GM12878 (cell line): ENCODE measurements around the gene SFXN1. TPM values are rescaled to one million over a fixed set of nuclear protein-coding genes. Genes with fewer than 3 reads are reported as not detected.

Experiments
- ATAC-seq: fragments of 200-7000 bp; cut with Tn5 transposase; 3 replicates; pipeline ENCODE4 v1.9.1; 2020; ENCODE audit warnings: mild to moderate bottlenecking, moderate library complexity
- BruUV-seq: library from RNA; stranded (reverse); fragments of 400-500 nt; replicated peaks from 2 replicates; lab custom pipeline; 2021; lab: Mats Ljungman, UMichigan
- CTCF ChIA-PET: fragments of 300-600 bp; sonication (Branson Sonifier 250); formaldehyde crosslinking; extraction: SDS; loops from one replicate; lab custom pipeline; 2021; ENCODE audit warnings: inconsistent platforms; lab: Yijun Ruan, JAX
- POLR2A ChIA-PET: fragments of 350-600 bp; formaldehyde crosslinking; extraction: SDS; loops from one replicate; lab custom pipeline; 2021; ENCODE audit warnings: inconsistent platforms; lab: Charles Lee
- RAD21 ChIA-PET: fragments of 300-600 bp; sonication (Branson Sonifier 250); formaldehyde crosslinking; loops from one replicate; lab custom pipeline; 2023; ENCODE audit warnings: antibody characterized with exemption; ENCODE audit not compliant: unreplicated experiment; lab: Charles Lee
- SMC1A ChIA-PET: fragments of 300-600 bp; sonication (Branson Sonifier 250); formaldehyde crosslinking; loops from one replicate; lab custom pipeline; 2023; ENCODE audit not compliant: unreplicated experiment, uncharacterized antibody; lab: Charles Lee
- DNase-seq: peaks from one replicate; pipeline ENCODE4 v3.0.0-alpha.2; 2011; ENCODE audit warnings: low read depth, low spot score
- FAIRE-seq: peaks from 3 replicates; lab custom pipeline; 2011; peaks lifted over from hg19 to GRCh38; lab: Jason Lieb, UNC
- H2AFZ ChIP-seq: 2 replicates; pipeline ENCODE4 v1.6.0; 2011; ENCODE audit warnings: low read depth, low read length, control low read depth; ENCODE audit not compliant: control insufficient read depth
- H3K27ac ChIP-seq: 2 replicates; pipeline ENCODE4 v1.5.1; 2011; ENCODE audit warnings: control low read depth; ENCODE audit not compliant: control insufficient read depth, insufficient read depth
- H3K27me3 ChIP-seq, 2 experiments: replicated peaks in 1 of 2; 2 replicates each; pipeline versions ENCODE4 v1.6.0 to v1.6.1; 2011; ENCODE audit warnings: low read length in 1 of 2; ENCODE audit not compliant: control insufficient read depth in 2 of 2, insufficient read depth in 2 of 2
- H3K36me3 ChIP-seq, 2 experiments: 2 replicates each; pipeline ENCODE4 v1.5.1; 2011; ENCODE audit warnings: low read length in 1 of 2; ENCODE audit not compliant: control insufficient read depth in 2 of 2, insufficient read depth in 2 of 2
- H3K4me1 ChIP-seq: 2 replicates; pipeline ENCODE4 v1.6.1; 2011; ENCODE audit warnings: mild to moderate bottlenecking, low read length, moderate library complexity, mixed read lengths; ENCODE audit not compliant: control insufficient read depth, insufficient read depth
- H3K4me2 ChIP-seq: 2 replicates; pipeline ENCODE4 v1.6.0; 2011; ENCODE audit warnings: control low read depth; ENCODE audit not compliant: control insufficient read depth, insufficient read depth
- H3K4me3 ChIP-seq: fragments of 200-600 bp; sonication (generic); 2 replicates; pipeline ENCODE4 v1.5.1; 2016
- H3K79me2 ChIP-seq: 2 replicates; pipeline ENCODE4 v1.6.0; 2011; ENCODE audit warnings: low read length; ENCODE audit not compliant: control insufficient read depth, insufficient read depth
- H3K9ac ChIP-seq: 2 replicates; pipeline ENCODE4 v1.8.0; 2011; ENCODE audit warnings: low read length, control low read depth, mixed read lengths; ENCODE audit not compliant: control insufficient read depth, insufficient read depth
- H3K9me3 ChIP-seq: replicated peaks from 3 replicates; pipeline ENCODE4 v1.5.1; 2011; ENCODE audit warnings: mild to moderate bottlenecking, low read length; ENCODE audit not compliant: control insufficient read depth, insufficient read depth
- H4K20me1 ChIP-seq: 2 replicates; pipeline ENCODE4 v1.6.0; 2011; ENCODE audit not compliant: control insufficient read depth, insufficient read depth
- ASH2L ChIP-seq: fragments of 300-600, 200-600 bp; sonication (generic); IDR thresholded peaks from 2 replicates; pipeline ENCODE4 v1.6.1; 2017; ENCODE audit warnings: low read depth, mild to moderate bottlenecking, borderline replicate concordance
- BCL11A ChIP-seq: IDR thresholded peaks from 2 replicates; pipeline ENCODE4 v1.6.1; 2011; ENCODE audit warnings: low read depth, low read length
- CBX5 ChIP-seq: sonication (generic); IDR thresholded peaks from 2 replicates; pipeline ENCODE4 v1.6.1; 2016; ENCODE audit warnings: low read depth, moderate library complexity, mild to moderate bottlenecking, inconsistent platforms
- EGR1 ChIP-seq, 2 experiments: IDR thresholded peaks; 1 replicate in 1 of 2; 2 replicates in 1 of 2; pipeline ENCODE4 v1.6.1; 2011 to 2012; ENCODE audit warnings: low read depth in 2 of 2, low read length in 2 of 2, borderline replicate concordance in 1 of 2, mild to moderate bottlenecking in 1 of 2, moderate library complexity in 1 of 2
- MEF2B ChIP-seq: fragments of 450-650 bp; IDR thresholded peaks from 2 replicates; pipeline ENCODE4 v1.6.1; 2018; ENCODE audit warnings: mild to moderate bottlenecking, moderate library complexity; ENCODE audit not compliant: partially characterized antibody, poor library complexity, severe bottlenecking
- MXI1 ChIP-seq: fragments of 150-350 bp; IDR thresholded peaks from 2 replicates; pipeline ENCODE4 v1.6.1; 2011; ENCODE audit warnings: low read depth, mild to moderate bottlenecking, inconsistent platforms, low read length, improper control_type of control experiment
- RELA ChIP-seq: fragments of 450-650 bp; IDR thresholded peaks from 2 replicates; pipeline ENCODE4 v1.8.0; 2014; ENCODE audit warnings: borderline replicate concordance; ENCODE audit not compliant: partially characterized antibody
- TCF12 ChIP-seq: IDR thresholded peaks from 2 replicates; pipeline ENCODE4 v1.6.1; 2011; ENCODE audit warnings: low read depth, mild to moderate bottlenecking, low read length
- ZNF217 ChIP-seq: fragments of 450-650 bp; IDR thresholded peaks from 2 replicates; pipeline ENCODE4 v1.6.1; 2017; ENCODE audit warnings: antibody characterized with exemption, mild to moderate bottlenecking
- ZZZ3 ChIP-seq: IDR thresholded peaks from 2 replicates; pipeline ENCODE4 v1.6.1; 2011; ENCODE audit warnings: low read depth; ENCODE audit not compliant: control insufficient read depth, insufficient read length
- WGBS: methylation state at CpG from one replicate; pipeline ENCODE4 v1.1.6; 2016; ENCODE audit warnings: low lambda C conversion rate; ENCODE audit not compliant: insufficient replicate concordance, insufficient coverage; ENCODE audit errors: missing lambda C conversion rate; 5-methylcytosine and 5-hydroxymethylcytosine counted together
- in situ Hi-C: fragments of 300-500 bp; cut with MboI; formaldehyde crosslinking; loops from 9 replicates; pipeline ENCODE4 v1.14.3; 2018; ENCODE audit warnings: mixed read lengths
- intact Hi-C: fragments of 100-400 bp; cut with micrococcal nuclease; formaldehyde crosslinking; loops from one replicate; pipeline ENCODE4 v1.14.2; 2022; ENCODE audit not compliant: unreplicated experiment
- polyA plus RNA-seq, 11 experiments: library from polyadenylated mRNA; depleted of rRNA in 4 of 11; unstranded in 6 of 11; stranded (reverse) in 5 of 11; fragments of >200 nt; fragmentation: Nextera tagmentation in 4 of 11; fragmentation: Illumina TruSeq in 1 of 11; extraction: Ambion mirVana in 4 of 11; extraction: Trizol in 1 of 11; gene quantifications; 1 replicate in 1 of 11; 2 replicates in 10 of 11; pipeline versions ENCODE4 v1.2.1 to v1.2.3, GENCODE V29; 2011 to 2016; ENCODE audit warnings: inconsistent platforms in 2 of 11, missing spikeins in 2 of 11, low read depth in 1 of 11
- total RNA-seq, 4 experiments: library from RNA; depleted of rRNA in 3 of 4; stranded (reverse); fragments of >200 nt in 3 of 4; fragmentation: Illumina TruSeq in 1 of 4; extraction: Trizol in 1 of 4; gene quantifications; 2 replicates each; pipeline versions ENCODE4 v1.2.1 to v1.2.3, GENCODE V29; 2013 to 2021
- TF ChIP-seq, protein P1 (sequence below): fragments of 450-650 bp; IDR thresholded peaks from 2 replicates; pipeline ENCODE4 v1.6.1; 2017; ENCODE audit warnings: borderline replicate concordance
- TF ChIP-seq, protein P2 (sequence below): IDR thresholded peaks from 2 replicates; pipeline ENCODE4 v1.6.1; 2012; ENCODE audit warnings: low read length, inconsistent platforms

Gene SFXN1
- total and polyA plus RNA-seq, 10 of the 15 experiments (the other 5 are each of a cell fraction or from before 2014, with no cell fraction given): 18.0 to 248 (median 103) TPM

DNA sequence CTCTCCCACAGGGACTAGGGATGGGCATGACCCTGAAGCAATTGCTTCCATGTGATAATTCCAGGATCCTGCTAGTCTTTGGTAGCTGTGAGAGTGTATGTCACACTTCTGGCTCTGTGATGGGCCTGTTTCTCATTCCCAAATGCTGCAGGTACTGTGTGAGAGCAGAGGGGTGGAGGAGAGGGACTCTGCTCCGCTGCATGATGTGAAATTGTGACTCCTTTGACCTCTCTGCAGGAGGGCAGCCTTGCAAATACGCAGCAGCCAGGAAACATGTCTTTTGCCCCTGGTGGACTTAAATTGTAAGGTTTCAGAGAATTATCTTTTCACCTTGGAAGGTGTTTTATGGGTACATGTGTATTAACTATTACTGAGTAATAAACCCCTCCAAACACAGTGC lies 61.6 kb downstream of the SFXN1 start (continued):
- TF ChIP-seq, protein P1, sequence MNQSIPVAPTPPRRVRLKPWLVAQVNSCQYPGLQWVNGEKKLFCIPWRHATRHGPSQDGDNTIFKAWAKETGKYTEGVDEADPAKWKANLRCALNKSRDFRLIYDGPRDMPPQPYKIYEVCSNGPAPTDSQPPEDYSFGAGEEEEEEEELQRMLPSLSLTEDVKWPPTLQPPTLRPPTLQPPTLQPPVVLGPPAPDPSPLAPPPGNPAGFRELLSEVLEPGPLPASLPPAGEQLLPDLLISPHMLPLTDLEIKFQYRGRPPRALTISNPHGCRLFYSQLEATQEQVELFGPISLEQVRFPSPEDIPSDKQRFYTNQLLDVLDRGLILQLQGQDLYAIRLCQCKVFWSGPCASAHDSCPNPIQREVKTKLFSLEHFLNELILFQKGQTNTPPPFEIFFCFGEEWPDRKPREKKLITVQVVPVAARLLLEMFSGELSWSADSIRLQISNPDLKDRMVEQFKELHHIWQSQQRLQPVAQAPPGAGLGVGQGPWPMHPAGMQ: no peak
- TF ChIP-seq RELA: no peak
- TF ChIP-seq, protein P2, sequence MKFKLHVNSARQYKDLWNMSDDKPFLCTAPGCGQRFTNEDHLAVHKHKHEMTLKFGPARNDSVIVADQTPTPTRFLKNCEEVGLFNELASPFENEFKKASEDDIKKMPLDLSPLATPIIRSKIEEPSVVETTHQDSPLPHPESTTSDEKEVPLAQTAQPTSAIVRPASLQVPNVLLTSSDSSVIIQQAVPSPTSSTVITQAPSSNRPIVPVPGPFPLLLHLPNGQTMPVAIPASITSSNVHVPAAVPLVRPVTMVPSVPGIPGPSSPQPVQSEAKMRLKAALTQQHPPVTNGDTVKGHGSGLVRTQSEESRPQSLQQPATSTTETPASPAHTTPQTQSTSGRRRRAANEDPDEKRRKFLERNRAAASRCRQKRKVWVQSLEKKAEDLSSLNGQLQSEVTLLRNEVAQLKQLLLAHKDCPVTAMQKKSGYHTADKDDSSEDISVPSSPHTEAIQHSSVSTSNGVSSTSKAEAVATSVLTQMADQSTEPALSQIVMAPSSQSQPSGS: no peak
- TF ChIP-seq BCL11A: no peak
- no peak for TF ChIP-seq ZNF217
- TF ChIP-seq MXI1: no peak
- TF ChIP-seq MEF2B: no peak
- no peak for TF ChIP-seq EGR1 (IDR thresholded peaks at IDR 0.05; ENCODE audit: borderline replicate concordance in 1 of 2, low read depth in 2 of 2, low read length in 2 of 2)
- TF ChIP-seq CBX5: no peak
- no peak for TF ChIP-seq ASH2L
- no peak for TF ChIP-seq ZZZ3

GRCh38 chr5:175541264-175541663 lies 62.9 kb downstream of the SFXN1 start:
- Histone ChIP-seq H3K4me2 (no peak overlapping the region), H3K4me3 (no peak overlapping the region), H3K4me1 (peaks cover 7% of the 10 kb centered on the region), H3K27ac (no peak overlapping the region), H2AFZ (no peak overlapping the region), H3K9ac (no peak overlapping the region), H3K27me3 (no peaks in the 10 kb centered on the region; a peak in 1 of 4 replicates), H4K20me1 (no peaks in the 10 kb centered on the region), H3K79me2 (no peaks in the 10 kb centered on the region), H3K36me3 (no peaks in the 10 kb centered on the region), H3K9me3 (no peaks in the 10 kb centered on the region)
- intact Hi-C loops: no loop called here
- DNase-seq (no peak), ATAC-seq (no peak), FAIRE-seq (no peak)
- ChIA-PET RAD21 (no interaction called here), POLR2A (no interaction called here), SMC1A (no interaction called here), CTCF (no interaction called here)
- TF ChIP-seq ASH2L (no peak), TCF12 (no peak), RELA (no peak)
- BruUV-seq: no TSS peak
- WGBS: 47% methylated on average over 4 of the region's 4 CpGs
- in situ Hi-C loops: no loop called here
